AG04450 (cell line): Measurements from ENCODE around the gene TTLL11. TPM values are rescaled to one million over a fixed set of nuclear protein-coding genes. Genes with fewer than 3 reads are reported as not detected.

ENCODE experiments used
- CTCF ChIA-PET: fragments of 300-600, 350-600 bp; formaldehyde crosslinking; extraction: SDS; loops from one replicate; lab custom pipeline; 2022; ENCODE audit warnings: antibody characterized with exemption, inconsistent platforms; lab: Charles Lee
- POLR2A ChIA-PET: fragments of 350-600 bp; formaldehyde crosslinking; extraction: SDS; loops from one replicate; lab custom pipeline; 2021; ENCODE audit warnings: antibody characterized with exemption, inconsistent platforms; lab: Yijun Ruan, JAX
- DNase-seq: peaks from one replicate; pipeline ENCODE4 v3.0.0-alpha.2; 2011; ENCODE audit warnings: low read depth, low spot score
- H3K27ac ChIP-seq: one replicate; pipeline ENCODE4 v1.5.1; 2012; ENCODE audit warnings: low read depth, low read length, control low read depth
- H3K27me3 ChIP-seq: one replicate; pipeline ENCODE4 v1.6.0; 2012; ENCODE audit warnings: low read length; ENCODE audit not compliant: control insufficient read depth, insufficient read depth
- H3K4me3 ChIP-seq: 2 replicates; pipeline ENCODE4 v1.5.1; 2011; ENCODE audit warnings: mild to moderate bottlenecking, low read depth, low read length, control low read depth
- H3K9me3 ChIP-seq: 2 replicates; pipeline ENCODE4 v1.5.1; 2012; ENCODE audit warnings: low read length; ENCODE audit not compliant: control insufficient read depth, insufficient read depth
- CTCF ChIP-seq: IDR thresholded peaks from 2 replicates; pipeline ENCODE4 v1.5.1; 2011; ENCODE audit warnings: low read depth, low read length, control low read depth, inconsistent platforms
- polyA plus RNA-seq: library from polyadenylated mRNA; depleted of rRNA; stranded (reverse); fragments of >200 nt; gene quantifications from 2 replicates; pipeline ENCODE4 v1.2.3, GENCODE V29; 2011

TTLL11 gene
- polyA plus RNA-seq, 1 experiment = 4.6 TPM

- no peak overlapping the region for H3K4me3 ChIP-seq
- H3K27ac ChIP-seq = no peak overlapping the region
- no peaks in the 10 kb centered on the region for H3K27me3 ChIP-seq
- no peak for DNase-seq
- ChIA-PET CTCF (no interaction called here), POLR2A (interaction anchor here (0.7 kb wide), 1 partner anchor 37 kb away, joined by 5 read pairs; no protein-coding TSS in a partner anchor)
- TF ChIP-seq CTCF = peak; percentile 42; the same call in 1 of the 2 replicates
- H3K9me3 ChIP-seq = peaks cover 5% of the 10 kb centered on the region
Measured at GRCh38 chr9:121861501-121862180, 231.5 kb downstream of the TTLL11 start.

DNA sequence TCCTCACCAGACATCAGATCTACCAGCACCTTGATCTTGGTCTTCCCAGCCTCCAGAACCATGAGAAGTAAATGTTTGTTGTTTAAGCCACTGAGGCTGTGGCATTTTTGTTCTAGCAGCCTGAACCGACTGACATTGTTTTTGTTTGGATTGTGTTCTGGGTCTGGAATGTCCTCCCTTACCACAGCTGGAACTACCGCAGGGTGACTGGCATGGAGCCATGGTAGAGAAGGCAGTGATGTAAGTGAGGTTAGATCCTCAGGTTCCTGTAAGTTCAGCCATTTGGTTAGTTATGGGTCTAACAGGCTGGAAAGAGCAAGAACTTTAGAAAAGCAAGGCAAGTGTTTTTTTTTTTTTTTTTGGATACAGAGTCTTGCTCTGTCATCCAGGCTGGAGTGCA is 232.4 kb downstream of the TTLL11 start:
- H3K4me3 ChIP-seq = no peak overlapping the region
- peak; percentile 74 for DNase-seq
- H3K27me3 ChIP-seq = no peaks in the 10 kb centered on the region
- no peak overlapping the region for H3K27ac ChIP-seq
- no peak for TF ChIP-seq CTCF
- ChIA-PET CTCF (no interaction called here), POLR2A (no interaction called here)
- peaks cover 5% of the 10 kb centered on the region for H3K9me3 ChIP-seq

DNA sequence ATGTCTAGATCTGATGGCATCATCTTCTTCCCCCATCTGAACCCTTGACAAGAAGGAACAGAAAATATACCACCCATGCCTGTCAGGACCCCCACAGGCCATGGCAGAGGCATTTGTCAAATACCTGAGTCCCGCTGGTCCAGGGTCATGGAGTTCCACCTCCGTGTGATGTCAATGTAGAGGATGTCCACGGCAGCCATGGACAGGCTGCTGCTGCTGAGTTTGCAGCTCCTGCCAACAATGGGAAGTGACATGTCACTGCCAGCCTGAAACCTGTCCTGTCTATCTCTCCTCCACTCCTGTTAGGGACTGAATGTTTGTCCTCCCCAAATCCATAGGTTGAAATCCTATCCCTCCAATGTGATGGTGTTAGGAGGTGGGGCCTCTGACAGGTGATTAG is 232.9 kb downstream of the TTLL11 start:
- no peak for TF ChIP-seq CTCF
- no peak for DNase-seq
- Histone ChIP-seq H3K4me3 (no peak overlapping the region), H3K27me3 (peaks cover 2% of the 10 kb centered on the region), H3K9me3 (peaks cover 5% of the 10 kb centered on the region), H3K27ac (no peak overlapping the region)
- ChIA-PET CTCF (no interaction called here), POLR2A (no interaction called here)

- no peak overlapping the region for H3K4me3 ChIP-seq
- TF ChIP-seq CTCF = no peak
- ChIA-PET POLR2A (no interaction called here), CTCF (no interaction called here)
- peaks cover 5% of the 10 kb centered on the region for H3K9me3 ChIP-seq
- peaks cover 2% of the 10 kb centered on the region for H3K27me3 ChIP-seq
- no peak overlapping the region for H3K27ac ChIP-seq
- DNase-seq = no peak
Measured at GRCh38 chr9:121859646-121860045, 233.5 kb downstream of the TTLL11 start.

GRCh38 chr9:121858788-121859187 is 234.3 kb downstream of the TTLL11 start:
- no peak overlapping the region for H3K27ac ChIP-seq
- peaks cover 5% of the 10 kb centered on the region for H3K9me3 ChIP-seq
- no peak for TF ChIP-seq CTCF
- CTCF ChIA-PET = no interaction called here
- H3K27me3 ChIP-seq = peaks cover 2% of the 10 kb centered on the region
- no peak overlapping the region for H3K4me3 ChIP-seq
- POLR2A ChIA-PET = no interaction called here
- DNase-seq = no peak
